Sigmoid colon (tissue), 7 donors: ENCODE data around the gene HSPG2. TPM values are rescaled to one million over a fixed set of nuclear protein-coding genes. Genes with fewer than 3 reads are reported as not detected.

Experiments used
- DNase-seq: peaks from one replicate; pipeline ENCODE4 v3.0.0-alpha.2; 2019
- H3K27ac ChIP-seq, 4 donors: fragments of 200-600 bp; sonication (generic); one replicate each; pipeline ENCODE4 v1.5.1; 2016 to 2019; ENCODE audit warnings: mild to moderate bottlenecking in 1 of 4
- H3K27me3 ChIP-seq, 3 donors: fragments of 200-600 bp; sonication (generic); one replicate each; pipeline ENCODE4 v1.5.1; 2019; ENCODE audit warnings: mild to moderate bottlenecking in 1 of 3
- H3K36me3 ChIP-seq, 4 donors: fragments of 200-600 bp; sonication (generic); one replicate each; pipeline ENCODE4 v1.5.1; 2016 to 2019
- H3K4me1 ChIP-seq, 4 donors: fragments of 200-600 bp; sonication (generic); one replicate each; pipeline ENCODE4 v1.5.1; 2017 to 2019
- H3K4me3 ChIP-seq, 4 donors: fragments of 200-600 bp; sonication (generic); one replicate each; pipeline ENCODE4 v1.5.1; 2017 to 2019; ENCODE audit warnings: mild to moderate bottlenecking in 2 of 4, moderate library complexity in 1 of 4
- H3K9me3 ChIP-seq, 4 donors: fragments of 200-600 bp in 3 of 4; sonication (generic) in 3 of 4; one replicate each; pipeline versions ENCODE4 v1.5.1 to v1.6.1; 2013 to 2019
- CTCF ChIP-seq, 4 experiments: fragments of 450-650 bp in 3 of 4; fragments of 200-600 bp in 1 of 4; IDR thresholded peaks; one replicate each; pipeline ENCODE4 v1.5.1; 2016 to 2019; ENCODE audit warnings: antibody characterized with exemption in 4 of 4, mild to moderate bottlenecking in 3 of 4, moderate library complexity in 2 of 4
- EP300 ChIP-seq, 4 donors: sonication (generic); formaldehyde crosslinking; IDR thresholded peaks; one replicate each; pipeline ENCODE4 v1.6.1; 2017; ENCODE audit warnings: antibody characterized with exemption in 4 of 4
- POLR2A ChIP-seq, 2 donors: fragments of 450-650 bp; IDR thresholded peaks; one replicate each; pipeline ENCODE4 v1.6.1; 2016; ENCODE audit warnings: antibody characterized with exemption in 2 of 2, mild to moderate bottlenecking in 2 of 2, moderate library complexity in 2 of 2
- POLR2AphosphoS5 ChIP-seq, 4 donors: sonication (generic); formaldehyde crosslinking; IDR thresholded peaks; one replicate each; pipeline ENCODE4 v1.6.1; 2017; ENCODE audit warnings: antibody characterized with exemption in 4 of 4
- WGBS, 2 donors: extraction: QIAGEN DNeasy Blood & Tissue Kit; methylation state at CpG; one replicate each; pipeline ENCODE4 v1.1.7; 2013; 5-methylcytosine and 5-hydroxymethylcytosine counted together
- intact Hi-C: fragments of 100-400 bp; cut with DNase I; formaldehyde crosslinking; loops from one replicate; pipeline ENCODE4 v1.15.1; 2023
- polyA plus RNA-seq, 3 donors: library from polyadenylated mRNA; stranded (reverse); fragments of 200-250 nt; gene quantifications; one replicate each; pipeline ENCODE4 v1.2.3, GENCODE V29; 2013
- total RNA-seq, 4 donors: library from RNA; depleted of rRNA; stranded (reverse); fragments of >200 nt; gene quantifications; one replicate each; pipeline ENCODE4 v1.1.0, GENCODE V29; 2016
- donor health status: healthy with polysubstance abuse.
- donor health status: Bipolar disorder and iron deficiency.
- donor health status: healthy.

HSPG2 gene
- total and polyA plus RNA-seq, 7 donors: 6.0 to 761 (median 104) TPM

- no peak for DNase-seq
- 95 to 96% methylated on average over 13 of the region's 13 CpGs for WGBS, 2 donors
- no peaks in the 10 kb centered on the region for H3K27me3 ChIP-seq
- H3K4me3 ChIP-seq: no peak overlapping the region
- TF ChIP-seq POLR2AphosphoS5 (IDR thresholded peaks at IDR 0.05) (no peak), CTCF (IDR thresholded peaks at IDR 0.05) (no peak), POLR2A (IDR thresholded peaks at IDR 0.05) (no peak), EP300 (IDR thresholded peaks at IDR 0.05) (no peak)
- peaks cover 81 to 100% (median 96%) of the 10 kb centered on the region in 4 donors for H3K36me3 ChIP-seq
- intact Hi-C loops: no loop called here
- H3K4me1 ChIP-seq: no peaks in the 10 kb centered on the region
- no peaks in the 10 kb centered on the region for H3K9me3 ChIP-seq
- H3K27ac ChIP-seq: no peak overlapping the region
Measured at GRCh38 chr1:21843208-21843607, 93.9 kb downstream of the HSPG2 start.

GRCh38 chr1:21842606-21843162 is 94.4 kb downstream of the HSPG2 start:
- TF ChIP-seq POLR2A (IDR thresholded peaks at IDR 0.05): no peak
- no peak for TF ChIP-seq CTCF (IDR thresholded peaks at IDR 0.05)
- peak in 1 of 4 donors; percentile 2 for TF ChIP-seq POLR2AphosphoS5 (IDR thresholded peaks at IDR 0.05)
- Histone ChIP-seq H3K4me3 (no peak overlapping the region), H3K4me1 (no peaks in the 10 kb centered on the region), H3K27me3 (no peaks in the 10 kb centered on the region), H3K36me3 (peaks cover 77 to 100% (median 96%) of the 10 kb centered on the region in 4 donors), H3K9me3 (no peaks in the 10 kb centered on the region), H3K27ac (no peak overlapping the region)
- intact Hi-C loops: no loop called here
- 92 to 93% methylated on average over 15 of the region's 15 CpGs for WGBS, 2 donors
- no peak for DNase-seq

- WGBS, 2 donors: 93 to 95% methylated on average over 21 of the region's 21 CpGs
- H3K4me1 ChIP-seq: no peaks in the 10 kb centered on the region
- no peak overlapping the region for H3K27ac ChIP-seq
- TF ChIP-seq POLR2A (IDR thresholded peaks at IDR 0.05) (no peak), POLR2AphosphoS5 (IDR thresholded peaks at IDR 0.05) (no peak), CTCF (IDR thresholded peaks at IDR 0.05) (no peak)
- intact Hi-C loops: no loop called here
- no peaks in the 10 kb centered on the region for H3K27me3 ChIP-seq
- DNase-seq: no peak
- H3K36me3 ChIP-seq: peaks cover 73 to 100% (median 96%) of the 10 kb centered on the region in 4 donors
- H3K4me3 ChIP-seq: no peak overlapping the region
- no peaks in the 10 kb centered on the region for H3K9me3 ChIP-seq
Measured at GRCh38 chr1:21841852-21842466, 95.2 kb downstream of the HSPG2 start.

- Histone ChIP-seq H3K9me3 (no peaks in the 10 kb centered on the region), H3K27ac (no peak overlapping the region), H3K4me1 (no peaks in the 10 kb centered on the region), H3K4me3 (no peak overlapping the region), H3K36me3 (peaks cover 68 to 100% (median 94%) of the 10 kb centered on the region in 4 donors), H3K27me3 (no peaks in the 10 kb centered on the region)
- no peak for DNase-seq
- WGBS, 2 donors: 94 to 95% methylated on average over 13 of the region's 13 CpGs
- TF ChIP-seq EP300 (IDR thresholded peaks at IDR 0.05) (no peak), POLR2AphosphoS5 (IDR thresholded peaks at IDR 0.05) (peak in 1 of 4 donors; percentile 3), CTCF (IDR thresholded peaks at IDR 0.05) (no peak), POLR2A (IDR thresholded peaks at IDR 0.05) (no peak)
- intact Hi-C loops: no loop called here
Measured at GRCh38 chr1:21840981-21841380, 96.1 kb downstream of the HSPG2 start.
